ENCODE measurements around the gene GPR22.

GPR22 gene

DNA sequence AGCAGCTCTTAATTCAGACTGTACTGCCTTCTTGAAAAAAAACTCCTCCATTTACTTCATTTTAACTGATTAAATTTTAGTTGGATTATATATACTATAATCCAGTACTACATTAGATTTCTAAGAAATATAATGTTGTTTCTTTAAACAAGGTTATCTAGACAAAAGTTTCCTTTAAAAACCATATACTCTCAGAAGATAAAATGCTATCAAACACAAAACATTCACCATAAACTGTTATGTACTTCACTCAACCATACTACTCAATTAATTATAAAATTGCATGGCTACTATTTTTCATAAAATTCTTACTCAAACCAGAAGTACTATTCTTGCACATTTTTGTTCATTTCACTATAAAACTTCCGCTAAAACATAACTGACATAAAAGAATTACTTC lies 12.7 kb downstream of the GPR22 start:
- Histone ChIP-seq H3K4me1 (ENCODE audit: control insufficient read depth in 1 of 2, insufficient read depth in 2 of 2, low read length in 2 of 2) (no peaks in the 10 kb centered on the region), H3K36me3 (ENCODE audit: control insufficient read depth in 1 of 2, insufficient read depth in 2 of 2, low read length in 2 of 2) (no peaks in the 10 kb centered on the region), H3K9me3 (ENCODE audit: control insufficient read depth in 1 of 2, low read length in 2 of 2) (no peaks in the 10 kb centered on the region), H3K27ac (ENCODE audit: low read length) (no peak overlapping the region), H3K27me3 (ENCODE audit: low read depth, low read length) (no peaks in the 10 kb centered on the region), H3K4me3 (ENCODE audit: low read depth in 1 of 2, low read length in 2 of 2) (no peak overlapping the region)

- Histone ChIP-seq H3K27ac (ENCODE audit: low read length) (no peak overlapping the region), H3K36me3 (ENCODE audit: control insufficient read depth in 1 of 2, insufficient read depth in 2 of 2, low read length in 2 of 2) (no peaks in the 10 kb centered on the region), H3K4me3 (ENCODE audit: low read depth in 1 of 2, low read length in 2 of 2) (no peak overlapping the region), H3K4me1 (ENCODE audit: control insufficient read depth in 1 of 2, insufficient read depth in 2 of 2, low read length in 2 of 2) (no peaks in the 10 kb centered on the region), H3K9me3 (ENCODE audit: control insufficient read depth in 1 of 2, low read length in 2 of 2) (no peaks in the 10 kb centered on the region), H3K27me3 (ENCODE audit: low read depth, low read length) (no peaks in the 10 kb centered on the region)
Measured at GRCh38 chr7:107486041-107486440, 16.2 kb downstream of the GPR22 start.

- Histone ChIP-seq H3K36me3 (ENCODE audit: control insufficient read depth in 1 of 2, insufficient read depth in 2 of 2, low read length in 2 of 2) (peaks cover 6 to 7% of the 10 kb centered on the region in 2 donors), H3K27ac (ENCODE audit: low read length) (no peak overlapping the region), H3K4me3 (ENCODE audit: low read depth in 1 of 2, low read length in 2 of 2) (no peak overlapping the region), H3K9me3 (ENCODE audit: control insufficient read depth in 1 of 2, low read length in 2 of 2) (no peaks in the 10 kb centered on the region), H3K4me1 (ENCODE audit: control insufficient read depth in 1 of 2, insufficient read depth in 2 of 2, low read length in 2 of 2) (no peaks in the 10 kb centered on the region), H3K27me3 (ENCODE audit: low read depth, low read length) (no peaks in the 10 kb centered on the region)
Measured at GRCh38 chr7:107492875-107493274, 23.0 kb downstream of the GPR22 start.

- H3K36me3 ChIP-seq (ENCODE audit: control insufficient read depth in 1 of 2, insufficient read depth in 2 of 2, low read length in 2 of 2), result peaks cover 6 to 7% of the 10 kb centered on the region in 2 donors
- H3K4me1 ChIP-seq (ENCODE audit: control insufficient read depth in 1 of 2, insufficient read depth in 2 of 2, low read length in 2 of 2), result no peaks in the 10 kb centered on the region
- no peak overlapping the region for H3K4me3 ChIP-seq (ENCODE audit: low read depth in 1 of 2, low read length in 2 of 2)
- no peaks in the 10 kb centered on the region for H3K27me3 ChIP-seq (ENCODE audit: low read depth, low read length)
- no peaks in the 10 kb centered on the region for H3K9me3 ChIP-seq (ENCODE audit: control insufficient read depth in 1 of 2, low read length in 2 of 2)
- H3K27ac ChIP-seq (ENCODE audit: low read length), result no peak overlapping the region
Measured at GRCh38 chr7:107494315-107494751, 24.5 kb downstream of the GPR22 start.

- H3K36me3 ChIP-seq (ENCODE audit: control insufficient read depth in 1 of 2, insufficient read depth in 2 of 2, low read length in 2 of 2), result peaks cover 6 to 7% of the 10 kb centered on the region in 2 donors
- no peaks in the 10 kb centered on the region for H3K9me3 ChIP-seq (ENCODE audit: control insufficient read depth in 1 of 2, low read length in 2 of 2)
- H3K27ac ChIP-seq (ENCODE audit: low read length), result no peak overlapping the region
Measured at GRCh38 chr7:107494884-107495283, 25.0 kb downstream of the GPR22 start.

GRCh38 chr7:107495516-107495915 lies 25.7 kb downstream of the GPR22 start:
- no peak overlapping the region for H3K4me3 ChIP-seq (ENCODE audit: low read depth in 1 of 2, low read length in 2 of 2)
- peaks cover 6 to 7% of the 10 kb centered on the region in 2 donors for H3K36me3 ChIP-seq (ENCODE audit: control insufficient read depth in 1 of 2, insufficient read depth in 2 of 2, low read length in 2 of 2)
- H3K27ac ChIP-seq (ENCODE audit: low read length), result no peak overlapping the region
- H3K9me3 ChIP-seq (ENCODE audit: control insufficient read depth in 1 of 2, low read length in 2 of 2), result no peaks in the 10 kb centered on the region
- no peaks in the 10 kb centered on the region for H3K4me1 ChIP-seq (ENCODE audit: control insufficient read depth in 1 of 2, insufficient read depth in 2 of 2, low read length in 2 of 2)
- H3K27me3 ChIP-seq (ENCODE audit: low read depth, low read length), result no peaks in the 10 kb centered on the region

More at GRCh38 chr7:107494884-107495283, 25.0 kb downstream of the GPR22 start:
- Histone ChIP-seq H3K4me3 (ENCODE audit: low read depth in 1 of 2, low read length in 2 of 2) (no peak overlapping the region), H3K27me3 (ENCODE audit: low read depth, low read length) (no peaks in the 10 kb centered on the region), H3K4me1 (ENCODE audit: control insufficient read depth in 1 of 2, insufficient read depth in 2 of 2, low read length in 2 of 2) (no peaks in the 10 kb centered on the region)

- Histone ChIP-seq H3K27ac (ENCODE audit: low read length) (no peak overlapping the region), H3K36me3 (ENCODE audit: control insufficient read depth in 1 of 2, insufficient read depth in 2 of 2, low read length in 2 of 2) (no peaks in the 10 kb centered on the region), H3K4me1 (ENCODE audit: control insufficient read depth in 1 of 2, insufficient read depth in 2 of 2, low read length in 2 of 2) (no peaks in the 10 kb centered on the region), H3K9me3 (ENCODE audit: control insufficient read depth in 1 of 2, low read length in 2 of 2) (no peaks in the 10 kb centered on the region), H3K4me3 (ENCODE audit: low read depth in 1 of 2, low read length in 2 of 2) (no peak overlapping the region), H3K27me3 (ENCODE audit: low read depth, low read length) (no peaks in the 10 kb centered on the region)
Measured at GRCh38 chr7:107499731-107500130, 29.9 kb downstream of the GPR22 start.

DNA sequence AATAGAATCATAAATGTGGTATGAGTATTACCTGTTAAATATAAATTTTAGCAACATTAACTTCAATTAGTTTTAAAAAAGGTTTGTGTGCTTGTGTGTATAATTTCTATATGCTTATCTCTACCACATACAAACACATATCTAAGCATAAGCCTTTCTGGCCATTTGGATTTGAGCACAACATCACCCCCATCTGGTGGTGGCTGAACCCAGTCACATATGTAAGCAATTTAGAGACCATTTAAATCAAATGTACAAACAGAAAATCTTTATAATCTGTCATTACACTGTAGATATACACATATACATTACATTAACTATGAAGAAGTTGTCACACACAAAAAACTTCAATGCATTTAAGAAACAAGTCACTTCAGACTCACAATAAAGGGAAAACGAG lies 31.7 kb downstream of the GPR22 start:
- Histone ChIP-seq H3K4me3 (ENCODE audit: low read depth in 1 of 2, low read length in 2 of 2) (no peak overlapping the region), H3K36me3 (ENCODE audit: control insufficient read depth in 1 of 2, insufficient read depth in 2 of 2, low read length in 2 of 2) (peaks cover 0 to 9% of the 10 kb centered on the region in 2 donors), H3K27me3 (ENCODE audit: low read depth, low read length) (no peaks in the 10 kb centered on the region), H3K27ac (ENCODE audit: low read length) (no peak overlapping the region), H3K4me1 (ENCODE audit: control insufficient read depth in 1 of 2, insufficient read depth in 2 of 2, low read length in 2 of 2) (peaks cover 0 to 1% of the 10 kb centered on the region in 2 donors), H3K9me3 (ENCODE audit: control insufficient read depth in 1 of 2, low read length in 2 of 2) (no peaks in the 10 kb centered on the region)

GRCh38 chr7:107502154-107502553 lies 32.3 kb downstream of the GPR22 start:
- Histone ChIP-seq H3K4me3 (ENCODE audit: low read depth in 1 of 2, low read length in 2 of 2) (no peak overlapping the region), H3K27me3 (ENCODE audit: low read depth, low read length) (no peaks in the 10 kb centered on the region)

GRCh38 chr7:107502797-107503196 lies 32.9 kb downstream of the GPR22 start:
- peaks cover 0 to 5% of the 10 kb centered on the region in 2 donors for H3K4me1 ChIP-seq (ENCODE audit: control insufficient read depth in 1 of 2, insufficient read depth in 2 of 2, low read length in 2 of 2)

More at GRCh38 chr7:107502154-107502553, 32.3 kb downstream of the GPR22 start:
- Histone ChIP-seq H3K27ac (ENCODE audit: low read length) (no peak overlapping the region), H3K9me3 (ENCODE audit: control insufficient read depth in 1 of 2, low read length in 2 of 2) (no peaks in the 10 kb centered on the region), H3K36me3 (ENCODE audit: control insufficient read depth in 1 of 2, insufficient read depth in 2 of 2, low read length in 2 of 2) (peaks cover 0 to 9% of the 10 kb centered on the region in 2 donors), H3K4me1 (ENCODE audit: control insufficient read depth in 1 of 2, insufficient read depth in 2 of 2, low read length in 2 of 2) (peaks cover 0 to 5% of the 10 kb centered on the region in 2 donors)

GRCh38 chr7:107503687-107504086 lies 33.8 kb downstream of the GPR22 start:
- Histone ChIP-seq H3K27ac (ENCODE audit: low read length) (no peak overlapping the region), H3K36me3 (ENCODE audit: control insufficient read depth in 1 of 2, insufficient read depth in 2 of 2, low read length in 2 of 2) (peaks cover 0 to 9% of the 10 kb centered on the region in 2 donors), H3K4me3 (ENCODE audit: low read depth in 1 of 2, low read length in 2 of 2) (no peak overlapping the region), H3K27me3 (ENCODE audit: low read depth, low read length) (no peaks in the 10 kb centered on the region), H3K4me1 (ENCODE audit: control insufficient read depth in 1 of 2, insufficient read depth in 2 of 2, low read length in 2 of 2) (peaks cover 0 to 5% of the 10 kb centered on the region in 2 donors), H3K9me3 (ENCODE audit: control insufficient read depth in 1 of 2, low read length in 2 of 2) (no peaks in the 10 kb centered on the region)

More at GRCh38 chr7:107502797-107503196, 32.9 kb downstream of the GPR22 start:
- no peaks in the 10 kb centered on the region for H3K9me3 ChIP-seq (ENCODE audit: control insufficient read depth in 1 of 2, low read length in 2 of 2)
- peaks cover 0 to 9% of the 10 kb centered on the region in 2 donors for H3K36me3 ChIP-seq (ENCODE audit: control insufficient read depth in 1 of 2, insufficient read depth in 2 of 2, low read length in 2 of 2)
- H3K4me3 ChIP-seq (ENCODE audit: low read depth in 1 of 2, low read length in 2 of 2), result no peak overlapping the region
- H3K27ac ChIP-seq (ENCODE audit: low read length), result no peak overlapping the region
- H3K27me3 ChIP-seq (ENCODE audit: low read depth, low read length), result no peaks in the 10 kb centered on the region

- no peak overlapping the region for H3K4me3 ChIP-seq (ENCODE audit: low read depth in 1 of 2, low read length in 2 of 2)
- H3K9me3 ChIP-seq (ENCODE audit: control insufficient read depth in 1 of 2, low read length in 2 of 2), result no peaks in the 10 kb centered on the region
- peaks cover 0 to 5% of the 10 kb centered on the region in 2 donors for H3K4me1 ChIP-seq (ENCODE audit: control insufficient read depth in 1 of 2, insufficient read depth in 2 of 2, low read length in 2 of 2)
- H3K27me3 ChIP-seq (ENCODE audit: low read depth, low read length), result no peaks in the 10 kb centered on the region
- H3K36me3 ChIP-seq (ENCODE audit: control insufficient read depth in 1 of 2, insufficient read depth in 2 of 2, low read length in 2 of 2), result peaks cover 0 to 9% of the 10 kb centered on the region in 2 donors
- H3K27ac ChIP-seq (ENCODE audit: low read length), result no peak overlapping the region
Measured at GRCh38 chr7:107505362-107505761, 35.5 kb downstream of the GPR22 start.

Data from muscle layer of duodenum (tissue), 2 donors.